Stimulated activated naive CD4-positive, alpha-beta T cell treated with Interleukin-2 at 50 U/mL for 16 hours (primary cell): ENCODE data around the gene F12.

Experiments used
- DNase-seq: peaks from one replicate; lab custom pipeline; 2025; lab: John Stamatoyannopoulos, UW

F12 gene

GRCh38 chr5:177409043-177409801, at the start of gene F12:
Gene F12, minus strand, starts transcription at chr5:177409564. Its CDS starts 37 bp downstream, at chr5:177409527.
- DNase-seq: no peak

GRCh38 chr5:177458912-177459350, 49.6 kb upstream of the F12 start:
- no peak for DNase-seq

GRCh38 chr5:177457852-177458681, 48.7 kb upstream of the F12 start:
- DNase-seq: no peak

- DNase-seq: peak; percentile 54
Measured at GRCh38 chr5:177456976-177457851, 47.9 kb upstream of the F12 start.

GRCh38 chr5:177456591-177456964, 47.2 kb upstream of the F12 start:
- DNase-seq: no peak

- peak; percentile 91 for DNase-seq
Measured at GRCh38 chr5:177455661-177456590, 46.6 kb upstream of the F12 start.

GRCh38 chr5:177455036-177455660, 45.8 kb upstream of the F12 start:
- DNase-seq: peak; percentile 88

GRCh38 chr5:177454397-177455035, 45.2 kb upstream of the F12 start:
- peak; percentile 87 for DNase-seq

- no peak for DNase-seq
Measured at GRCh38 chr5:177453852-177454396, 44.6 kb upstream of the F12 start.

GRCh38 chr5:177452688-177453638, 43.6 kb upstream of the F12 start:
- DNase-seq: no peak

GRCh38 chr5:177450667-177451424, 41.5 kb upstream of the F12 start:
- DNase-seq: no peak

- DNase-seq: no peak
Measured at GRCh38 chr5:177449140-177450061, 40.0 kb upstream of the F12 start.

- no peak for DNase-seq
Measured at GRCh38 chr5:177448244-177448950, 39.0 kb upstream of the F12 start.

GRCh38 chr5:177447611-177448243, 38.4 kb upstream of the F12 start:
- DNase-seq: no peak

- peak; percentile 59 for DNase-seq
Measured at GRCh38 chr5:177447066-177447610, 37.8 kb upstream of the F12 start.
